Measurements from ENCODE around the gene POC5. TPM values are rescaled to one million over a fixed set of nuclear protein-coding genes. Genes with fewer than 3 reads are reported as not detected.
A peak's percentile ranks its signal among the peaks of the same experiment; 100 is the strongest.

The POC5 gene
- total and polyA plus RNA-seq, 2 of the 4 experiments (the other 2 are of a cell fraction) = 6.6 to 12.9 TPM

- Histone ChIP-seq H3K4me1 (ENCODE audit: control insufficient read depth, insufficient read depth, low read length) (no peaks in the 10 kb centered on the region), H3K9ac (ENCODE audit: low read depth, low read length) (no peak overlapping the region), H4K5ac (ENCODE audit: low read depth, low read length) (no peak overlapping the region), H2BK5ac (ENCODE audit: low read depth, low read length, poor library complexity, severe bottlenecking) (no peak overlapping the region), H4K91ac (ENCODE audit: insufficient read depth, low read depth, low read length) (no peak overlapping the region), H2AK5ac (ENCODE audit: low read depth, low read length) (no peak overlapping the region), H2AK9ac (replicated peaks; ENCODE audit: low read depth, low read length, poor library complexity) (no peak overlapping the region), H2BK20ac (ENCODE audit: low read depth, low read length) (no peak overlapping the region), H3K27me3 (ENCODE audit: control insufficient read depth, insufficient read depth, low read length) (no peaks in the 10 kb centered on the region), H2BK15ac (ENCODE audit: low read depth, low read length) (no peak overlapping the region), H3K27ac (ENCODE audit: insufficient read depth, low read length) (no peak overlapping the region), H3K23ac (ENCODE audit: low read depth, low read length) (no peak overlapping the region), H2AFZ (replicated peaks; ENCODE audit: low read length, poor library complexity) (no peak overlapping the region), H3K36me3 (ENCODE audit: control insufficient read depth, insufficient read depth, low read length) (no peaks in the 10 kb centered on the region), H2BK120ac (ENCODE audit: low read depth, low read length) (no peak overlapping the region), H4K20me1 (ENCODE audit: insufficient read depth, low read length) (no peaks in the 10 kb centered on the region), H3K9me1 (ENCODE audit: insufficient read depth, low read length) (no peaks in the 10 kb centered on the region), H3K9me3 (ENCODE audit: control insufficient read depth, insufficient read depth, low read length) (no peaks in the 10 kb centered on the region), H3K14ac (replicated peaks; ENCODE audit: low read depth, low read length) (no peak overlapping the region), H3K56ac (ENCODE audit: extremely low read depth, insufficient read depth, low read length) (no peak overlapping the region), H3K4me2 (ENCODE audit: low read depth, low read length) (no peak overlapping the region), H3K79me1 (ENCODE audit: low read depth in 1 of 2, low read length in 2 of 2) (no peaks in the 10 kb centered on the region), H4K8ac (ENCODE audit: low read depth in 2 of 2, low read length in 2 of 2) (no peak overlapping the region), H3K4me3 (ENCODE audit: insufficient read depth, low read depth, low read length) (no peak overlapping the region), H3K4ac (ENCODE audit: low read depth, low read length) (no peak overlapping the region), H3K18ac (ENCODE audit: low read depth, low read length) (no peak overlapping the region)
- no peak for TF ChIP-seq FOS (IDR thresholded peaks at IDR 0.05; ENCODE audit: low read depth, low read length)
- no peak for TF ChIP-seq BHLHE40 (IDR thresholded peaks at IDR 0.05; ENCODE audit: low read depth, low read length)
- TF ChIP-seq, protein P1, sequence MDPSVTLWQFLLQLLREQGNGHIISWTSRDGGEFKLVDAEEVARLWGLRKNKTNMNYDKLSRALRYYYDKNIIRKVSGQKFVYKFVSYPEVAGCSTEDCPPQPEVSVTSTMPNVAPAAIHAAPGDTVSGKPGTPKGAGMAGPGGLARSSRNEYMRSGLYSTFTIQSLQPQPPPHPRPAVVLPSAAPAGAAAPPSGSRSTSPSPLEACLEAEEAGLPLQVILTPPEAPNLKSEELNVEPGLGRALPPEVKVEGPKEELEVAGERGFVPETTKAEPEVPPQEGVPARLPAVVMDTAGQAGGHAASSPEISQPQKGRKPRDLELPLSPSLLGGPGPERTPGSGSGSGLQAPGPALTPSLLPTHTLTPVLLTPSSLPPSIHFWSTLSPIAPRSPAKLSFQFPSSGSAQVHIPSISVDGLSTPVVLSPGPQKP (IDR thresholded peaks at IDR 0.05; ENCODE audit: borderline replicate concordance, low read depth, low read length) = no peak
- no peak for TF ChIP-seq SMC3 (IDR thresholded peaks at IDR 0.05; ENCODE audit: low read depth, low read length)
- TF ChIP-seq RCOR1 (IDR thresholded peaks at IDR 0.05; ENCODE audit: insufficient replicate concordance, low read length) = no peak
- no peak for TF ChIP-seq RAD21 (IDR thresholded peaks at IDR 0.05; ENCODE audit: low read length)
- TF ChIP-seq, protein P2, sequence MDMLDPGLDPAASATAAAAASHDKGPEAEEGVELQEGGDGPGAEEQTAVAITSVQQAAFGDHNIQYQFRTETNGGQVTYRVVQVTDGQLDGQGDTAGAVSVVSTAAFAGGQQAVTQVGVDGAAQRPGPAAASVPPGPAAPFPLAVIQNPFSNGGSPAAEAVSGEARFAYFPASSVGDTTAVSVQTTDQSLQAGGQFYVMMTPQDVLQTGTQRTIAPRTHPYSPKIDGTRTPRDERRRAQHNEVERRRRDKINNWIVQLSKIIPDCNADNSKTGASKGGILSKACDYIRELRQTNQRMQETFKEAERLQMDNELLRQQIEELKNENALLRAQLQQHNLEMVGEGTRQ (IDR thresholded peaks at IDR 0.05; ENCODE audit: low read depth, low read length) = no peak
- DNase-seq (peak; percentile 28), ATAC-seq (ENCODE audit: low read depth) (peak; percentile 34)
- intact Hi-C loops (cut with micrococcal nuclease) (loop anchor here (2.0 to 5.0 kb wide), 2 partner anchors 14 to 248 kb away; no protein-coding TSS in a partner anchor), dilution Hi-C loops (cut with HindIII; ENCODE audit: low sequenced_read_pairs, unreplicated experiment) (no loop called here), in situ Hi-C loops (cut with MboI; ENCODE audit: low sequenced_read_pairs) (no loop called here)
- WGBS, 2 experiments (ENCODE audit: extremely low coverage in 2 of 2, insufficient read length in 1 of 2) = no CpG with 5 or more reads among the region's 3 CpGs
- POLR2A ChIA-PET (ENCODE audit: unreplicated experiment) = no interaction called here
- BruUV-seq (replicated peaks) = no TSS peak
- CTCF ChIA-PET = no interaction called here
These were observed 46.7 kb downstream of the POC5 start for GRCh38 chr5:75670577-75670976.

Data from IMR-90 (cell line).